ENCODE data around the gene SERF2.

Gene SERF2

GRCh38 chr15:43792761-43793476 lies 799 bp downstream of the SERF2 start:
- ChIA-PET POLR2A (interaction anchor here (0.6 to 4.0 kb wide), 5 partner anchors 11 to 1243 kb away, joined by 3 to 18 read pairs (median 3); partner anchors contain the start of gene MFAP1), CTCF (interaction anchor here (0.9 to 8.8 kb wide), 2 partner anchors 16 to 23 kb away, joined by 3 to 59 read pairs; partner anchors contain the start of gene ELL3)
- TF ChIP-seq CTCF (IDR thresholded peaks at IDR 0.05; ENCODE audit: control extremely low read depth, extremely low read depth, low read depth, missing control alignments) = no peak
- no peak for DNase-seq (ENCODE audit: extremely low spot score)

DNA sequence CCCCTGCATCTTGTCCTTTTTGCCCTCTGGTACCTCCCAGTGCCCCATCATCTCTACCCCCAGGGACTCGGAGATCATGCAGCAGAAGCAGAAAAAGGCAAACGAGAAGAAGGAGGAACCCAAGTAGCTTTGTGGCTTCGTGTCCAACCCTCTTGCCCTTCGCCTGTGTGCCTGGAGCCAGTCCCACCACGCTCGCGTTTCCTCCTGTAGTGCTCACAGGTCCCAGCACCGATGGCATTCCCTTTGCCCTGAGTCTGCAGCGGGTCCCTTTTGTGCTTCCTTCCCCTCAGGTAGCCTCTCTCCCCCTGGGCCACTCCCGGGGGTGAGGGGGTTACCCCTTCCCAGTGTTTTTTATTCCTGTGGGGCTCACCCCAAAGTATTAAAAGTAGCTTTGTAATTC lies 1.5 kb downstream of the SERF2 start:
- DNase-seq (ENCODE audit: extremely low spot score) = no peak
- CTCF ChIA-PET = interaction anchor here (0.9 to 8.8 kb wide), 2 partner anchors 16 to 24 kb away, joined by 3 to 59 read pairs; partner anchors contain the start of gene ELL3
- TF ChIP-seq CTCF (IDR thresholded peaks at IDR 0.05; ENCODE audit: control extremely low read depth, extremely low read depth, low read depth, missing control alignments) = no peak
- POLR2A ChIA-PET = interaction anchor here (0.6 to 4.0 kb wide), 5 partner anchors 10 to 1244 kb away, joined by 3 to 18 read pairs (median 5); partner anchors contain the start of gene MFAP1

- no peak for DNase-seq (ENCODE audit: extremely low spot score)
- no peak for TF ChIP-seq CTCF (IDR thresholded peaks at IDR 0.05; ENCODE audit: control extremely low read depth, extremely low read depth, low read depth, missing control alignments)
- POLR2A ChIA-PET = interaction anchor here (0.7 to 4.0 kb wide), 5 partner anchors 9 to 505 kb away, joined by 5 to 18 read pairs (median 5); partner anchors contain the start of gene MFAP1
- CTCF ChIA-PET = interaction anchor here (1.5 to 4.3 kb wide), 3 partner anchors 11 to 24 kb away, joined by 7 to 17 read pairs (median 14); partner anchors contain the start of gene ELL3
Observed at GRCh38 chr15:43794269-43795037, 2.3 kb downstream of the SERF2 start.

DNA sequence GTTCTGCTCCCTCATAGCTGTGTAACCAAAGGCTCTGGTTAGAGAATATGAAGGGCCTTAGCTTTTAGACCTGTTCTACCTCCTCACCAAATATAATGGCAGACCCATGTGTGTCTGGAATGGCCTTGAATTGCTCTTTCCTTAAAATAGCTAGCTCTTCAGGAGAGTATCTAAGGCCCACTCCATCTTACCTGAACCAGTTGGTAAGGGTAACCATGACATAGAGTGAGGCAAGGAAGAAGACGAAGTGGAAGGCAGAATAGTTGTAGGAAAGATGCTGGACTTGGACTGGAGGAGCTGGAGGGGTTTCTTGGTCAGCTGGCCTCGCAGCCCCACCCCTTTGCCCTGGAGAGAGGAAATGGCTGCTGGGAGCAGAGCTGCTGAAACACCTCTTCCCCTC lies 3.1 kb downstream of the SERF2 start:
- ChIA-PET POLR2A (interaction anchor here (0.6 to 4.0 kb wide), 5 partner anchors 9 to 154 kb away, joined by 3 to 18 read pairs (median 7); partner anchors contain the start of gene ELL3), CTCF (interaction anchor here (0.7 to 4.3 kb wide), 4 partner anchors 10 to 24 kb away, joined by 3 to 17 read pairs (median 10); partner anchors contain the start of gene ELL3)
- DNase-seq (ENCODE audit: extremely low spot score) = no peak
- TF ChIP-seq CTCF (IDR thresholded peaks at IDR 0.05; ENCODE audit: control extremely low read depth, extremely low read depth, low read depth, missing control alignments) = no peak

DNA sequence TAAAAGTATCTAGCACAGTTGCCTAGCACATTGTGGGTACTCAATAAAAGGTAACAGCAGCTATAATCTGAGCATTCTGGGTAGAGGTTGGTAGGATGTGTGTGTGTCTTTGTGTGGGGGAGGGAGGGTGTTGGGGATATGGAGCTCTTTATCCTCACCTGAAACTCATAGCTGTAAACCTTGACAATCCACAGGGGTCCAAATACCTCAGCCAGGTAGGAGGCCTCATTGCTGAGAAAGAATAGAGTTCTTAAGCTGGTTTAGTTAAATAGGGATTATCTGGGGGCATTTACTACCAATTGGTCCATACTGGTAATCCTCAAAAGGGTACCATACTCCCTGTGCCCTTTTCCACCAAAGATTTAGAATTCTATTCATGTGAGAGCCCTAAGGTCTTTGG lies 3.9 kb downstream of the SERF2 start:
- ChIA-PET CTCF (interaction anchor here (0.7 to 4.3 kb wide), 5 partner anchors 9 to 28 kb away, joined by 3 to 17 read pairs (median 7); partner anchors contain the start of genes ELL3 and MFAP1), POLR2A (interaction anchor here (0.7 to 2.9 kb wide), 4 partner anchors 9 to 1173 kb away, joined by 4 to 14 read pairs (median 8); partner anchors contain the start of gene ELL3)
- DNase-seq (ENCODE audit: extremely low spot score) = no peak
- no peak for TF ChIP-seq CTCF (IDR thresholded peaks at IDR 0.05; ENCODE audit: control extremely low read depth, extremely low read depth, low read depth, missing control alignments)

- no peak for TF ChIP-seq CTCF (IDR thresholded peaks at IDR 0.05; ENCODE audit: control extremely low read depth, extremely low read depth, low read depth, missing control alignments)
- DNase-seq (ENCODE audit: extremely low spot score) = no peak
- CTCF ChIA-PET = interaction anchor here (2.0 to 4.3 kb wide), 3 partner anchors 20 to 28 kb away, joined by 5 to 17 read pairs (median 14); partner anchors contain the start of genes ELL3 and MFAP1
- POLR2A ChIA-PET = interaction anchor here (0.6 to 2.9 kb wide), 7 partner anchors 10 to 1174 kb away, joined by 3 to 14 read pairs (median 7); partner anchors contain the start of gene ELL3
Observed at GRCh38 chr15:43796566-43796965, 4.4 kb downstream of the SERF2 start.
